ENCODE data around the gene TKTL1. TPM values are rescaled to one million over a fixed set of nuclear protein-coding genes. Genes with fewer than 3 reads are reported as not detected.

Gene TKTL1
- total and polyA plus RNA-seq, 2 experiments from 2014 or later, result not detected

GRCh38 chrX:154317391-154317995, 21.9 kb downstream of the TKTL1 start:
- H3K36me3 ChIP-seq (ENCODE audit: low read depth), result no peaks in the 10 kb centered on the region
- H3K9me3 ChIP-seq (ENCODE audit: low read depth), result no peaks in the 10 kb centered on the region
- no peaks in the 10 kb centered on the region for H3K27me3 ChIP-seq (replicated peaks; ENCODE audit: insufficient read depth)
- H3K9me2 ChIP-seq (ENCODE audit: insufficient read depth), result no peaks in the 10 kb centered on the region
- peak; percentile 39 for DNase-seq
- no peak overlapping the region for H3K27ac ChIP-seq
- no peak overlapping the region for H3K4me3 ChIP-seq
- in situ Hi-C loops (cut with MboI), result no loop called here
- no peaks in the 10 kb centered on the region for H4K20me1 ChIP-seq (ENCODE audit: insufficient read depth)
- TF ChIP-seq EZH2 (IDR thresholded peaks at IDR 0.05; ENCODE audit: insufficient read depth, poor library complexity, severe bottlenecking), result no peak
- no peak for TF ChIP-seq EZH2phosphoT487 (IDR thresholded peaks at IDR 0.05; ENCODE audit: insufficient read depth, low read depth)
- H3K9ac ChIP-seq, result no peak overlapping the region
- H2AFZ ChIP-seq, result no peak overlapping the region
- 7 to 8% methylated on average over 4 to 7 of the region's 7 CpGs for WGBS, 2 experiments (ENCODE audit: low coverage in 1 of 2, low lambda C conversion rate in 2 of 2, missing lambda C conversion rate in 2 of 2)
- no peaks in the 10 kb centered on the region for H3F3A ChIP-seq (ENCODE audit: insufficient read depth)
- H3K4me2 ChIP-seq (ENCODE audit: unreplicated experiment), result no peak overlapping the region
- H3K79me2 ChIP-seq (ENCODE audit: insufficient read depth), result no peaks in the 10 kb centered on the region
- H3K4me1 ChIP-seq (ENCODE audit: insufficient read depth), result peaks cover 7% of the 10 kb centered on the region; the same call in 1 of the 2 replicates

- H3K4me2 ChIP-seq (ENCODE audit: unreplicated experiment), result no peak overlapping the region
- no peaks in the 10 kb centered on the region for H3F3A ChIP-seq (ENCODE audit: insufficient read depth)
- no peaks in the 10 kb centered on the region for H3K36me3 ChIP-seq (ENCODE audit: low read depth)
- TF ChIP-seq EZH2phosphoT487 (IDR thresholded peaks at IDR 0.05; ENCODE audit: insufficient read depth, low read depth) (no peak), EZH2 (IDR thresholded peaks at IDR 0.05; ENCODE audit: insufficient read depth, poor library complexity, severe bottlenecking) (no peak)
- no peak overlapping the region for H3K4me3 ChIP-seq
- H3K79me2 ChIP-seq (ENCODE audit: insufficient read depth), result no peaks in the 10 kb centered on the region
- DNase-seq, result no peak
- H3K9me2 ChIP-seq (ENCODE audit: insufficient read depth), result no peaks in the 10 kb centered on the region
- no peak overlapping the region for H2AFZ ChIP-seq
- no peaks in the 10 kb centered on the region for H3K4me1 ChIP-seq (ENCODE audit: insufficient read depth)
- no peak overlapping the region for H3K9ac ChIP-seq
- H3K27me3 ChIP-seq (replicated peaks; ENCODE audit: insufficient read depth), result no peaks in the 10 kb centered on the region; the same call in 1 of the 2 replicates
- H3K9me3 ChIP-seq (ENCODE audit: low read depth), result no peaks in the 10 kb centered on the region
- no peaks in the 10 kb centered on the region for H4K20me1 ChIP-seq (ENCODE audit: insufficient read depth)
- no peak overlapping the region for H3K27ac ChIP-seq
- WGBS, 2 experiments (ENCODE audit: low coverage in 1 of 2, low lambda C conversion rate in 2 of 2, missing lambda C conversion rate in 2 of 2), result 58 to 72% methylated on average over 6 to 10 of the region's 11 CpGs
- in situ Hi-C loops (cut with MboI), result no loop called here
These were observed 24.8 kb downstream of the TKTL1 start for GRCh38 chrX:154320406-154320805.

DNA sequence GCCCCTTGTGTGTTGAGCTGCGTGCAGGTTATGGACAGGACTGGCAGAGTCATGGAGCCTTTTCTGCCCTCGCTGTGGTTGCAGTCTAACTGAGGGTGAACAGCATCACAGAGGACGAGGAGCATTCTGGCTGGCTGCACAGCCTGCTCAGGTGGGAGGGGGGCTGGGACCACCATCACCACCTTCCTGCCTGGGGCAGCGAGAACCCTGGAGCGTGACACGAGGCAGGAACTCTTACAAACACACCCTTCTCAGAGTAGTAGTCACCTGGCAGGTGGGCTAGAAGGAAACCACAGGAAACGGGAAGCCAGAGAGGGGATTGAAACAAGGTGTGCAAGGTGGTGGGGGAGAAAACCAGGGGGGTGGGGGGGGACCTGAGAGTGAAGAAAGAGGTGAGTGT, 25.6 kb downstream of the TKTL1 start:
- H2AFZ ChIP-seq, result no peak overlapping the region
- in situ Hi-C loops (cut with MboI), result no loop called here
- no peaks in the 10 kb centered on the region for H3K9me3 ChIP-seq (ENCODE audit: low read depth)
- H3K4me1 ChIP-seq (ENCODE audit: insufficient read depth), result no peaks in the 10 kb centered on the region
- H3K79me2 ChIP-seq (ENCODE audit: insufficient read depth), result no peaks in the 10 kb centered on the region
- TF ChIP-seq EZH2 (IDR thresholded peaks at IDR 0.05; ENCODE audit: insufficient read depth, poor library complexity, severe bottlenecking) (no peak), EZH2phosphoT487 (IDR thresholded peaks at IDR 0.05; ENCODE audit: insufficient read depth, low read depth) (no peak)
- H3K9ac ChIP-seq, result no peak overlapping the region
- H3K27me3 ChIP-seq (replicated peaks; ENCODE audit: insufficient read depth), result no peaks in the 10 kb centered on the region; the same call in 1 of the 2 replicates
- no peaks in the 10 kb centered on the region for H3K36me3 ChIP-seq (ENCODE audit: low read depth)
- H4K20me1 ChIP-seq (ENCODE audit: insufficient read depth), result no peaks in the 10 kb centered on the region
- no peak overlapping the region for H3K4me2 ChIP-seq (ENCODE audit: unreplicated experiment)
- H3K4me3 ChIP-seq, result no peak overlapping the region
- 48 to 58% methylated on average over 7 of the region's 7 CpGs for WGBS, 2 experiments (ENCODE audit: low coverage in 1 of 2, low lambda C conversion rate in 2 of 2, missing lambda C conversion rate in 2 of 2)
- no peaks in the 10 kb centered on the region for H3F3A ChIP-seq (ENCODE audit: insufficient read depth)
- no peaks in the 10 kb centered on the region for H3K9me2 ChIP-seq (ENCODE audit: insufficient read depth)
- no peak for DNase-seq
- no peak overlapping the region for H3K27ac ChIP-seq

DNA sequence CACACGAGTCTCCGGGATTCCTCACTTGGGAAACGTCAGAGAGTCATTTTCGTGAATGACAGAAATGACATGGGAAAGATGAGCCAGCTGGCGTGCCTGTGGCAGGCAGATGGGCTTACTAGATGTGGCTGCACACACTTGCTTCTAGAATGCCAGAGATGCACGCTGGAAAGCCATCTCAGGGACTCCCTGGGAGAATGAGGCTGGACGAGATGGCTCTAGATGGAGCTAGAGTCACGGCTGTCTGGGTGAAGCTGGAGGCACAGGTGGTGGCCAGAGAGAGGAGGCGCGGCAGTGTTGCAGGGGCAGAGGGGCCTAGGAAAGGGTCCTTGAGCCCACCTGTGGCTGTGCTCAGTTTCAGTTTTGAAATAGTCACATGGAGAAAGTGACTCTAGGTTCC, 26.0 kb downstream of the TKTL1 start:
- Histone ChIP-seq H3K9me3 (ENCODE audit: low read depth) (no peaks in the 10 kb centered on the region), H3K36me3 (ENCODE audit: low read depth) (no peaks in the 10 kb centered on the region), H3K9me2 (ENCODE audit: insufficient read depth) (no peaks in the 10 kb centered on the region), H3K79me2 (ENCODE audit: insufficient read depth) (no peaks in the 10 kb centered on the region), H2AFZ (no peak overlapping the region), H3F3A (ENCODE audit: insufficient read depth) (no peaks in the 10 kb centered on the region), H3K4me3 (no peak overlapping the region), H3K27me3 (replicated peaks; ENCODE audit: insufficient read depth) (no peaks in the 10 kb centered on the region; the same call in 1 of the 2 replicates), H3K27ac (no peak overlapping the region), H3K4me2 (ENCODE audit: unreplicated experiment) (no peak overlapping the region), H4K20me1 (ENCODE audit: insufficient read depth) (no peaks in the 10 kb centered on the region), H3K9ac (no peak overlapping the region), H3K4me1 (ENCODE audit: insufficient read depth) (no peaks in the 10 kb centered on the region)
- in situ Hi-C loops (cut with MboI), result no loop called here
- TF ChIP-seq EZH2phosphoT487 (IDR thresholded peaks at IDR 0.05; ENCODE audit: insufficient read depth, low read depth) (no peak), EZH2 (IDR thresholded peaks at IDR 0.05; ENCODE audit: insufficient read depth, poor library complexity, severe bottlenecking) (no peak)
- peak; percentile 20 for DNase-seq
- WGBS, 2 experiments (ENCODE audit: low coverage in 1 of 2, low lambda C conversion rate in 2 of 2, missing lambda C conversion rate in 2 of 2), result 22 to 34% methylated on average over 4 to 10 of the region's 10 CpGs
